GM19438 (cell line): ENCODE data around the gene AP2A1.

ENCODE experiments used
- ATAC-seq: cut with Tn5 transposase; IDR thresholded peaks from one replicate; pipeline ENCODE4 v1.9.1; 2021; ENCODE audit warnings: low read depth; ENCODE audit not compliant: unreplicated experiment

Gene AP2A1

DNA sequence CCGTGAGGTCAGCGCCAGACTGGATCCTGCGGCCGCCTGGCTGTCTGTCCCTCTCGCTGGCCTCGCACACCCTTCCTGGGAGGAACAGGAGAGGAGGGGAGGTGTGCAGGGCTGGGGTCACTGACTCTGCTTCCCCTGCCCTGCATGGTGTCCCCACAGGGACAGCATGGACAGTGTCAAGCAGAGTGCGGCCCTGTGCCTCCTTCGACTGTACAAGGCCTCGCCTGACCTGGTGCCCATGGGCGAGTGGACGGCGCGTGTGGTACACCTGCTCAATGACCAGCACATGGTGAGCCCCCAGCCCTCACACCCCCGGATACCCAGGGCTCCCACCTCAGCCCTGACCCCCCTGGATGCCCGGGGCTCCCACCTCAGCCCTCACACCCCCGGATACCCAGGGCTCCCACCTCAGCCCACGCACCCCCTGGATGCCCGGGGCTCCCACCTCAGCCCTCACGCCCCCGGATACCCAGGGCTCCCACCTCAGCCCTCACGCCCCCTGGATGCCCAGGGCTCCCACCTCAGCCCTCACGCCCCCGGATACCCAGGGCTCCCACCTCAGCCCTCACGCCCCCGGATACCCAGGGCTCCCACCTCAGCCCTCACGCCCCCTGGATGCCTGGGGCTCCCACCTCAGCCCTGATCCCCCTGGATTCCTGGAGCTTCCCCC lies 25.1 kb downstream of the AP2A1 start:
- ATAC-seq, result no peak

DNA sequence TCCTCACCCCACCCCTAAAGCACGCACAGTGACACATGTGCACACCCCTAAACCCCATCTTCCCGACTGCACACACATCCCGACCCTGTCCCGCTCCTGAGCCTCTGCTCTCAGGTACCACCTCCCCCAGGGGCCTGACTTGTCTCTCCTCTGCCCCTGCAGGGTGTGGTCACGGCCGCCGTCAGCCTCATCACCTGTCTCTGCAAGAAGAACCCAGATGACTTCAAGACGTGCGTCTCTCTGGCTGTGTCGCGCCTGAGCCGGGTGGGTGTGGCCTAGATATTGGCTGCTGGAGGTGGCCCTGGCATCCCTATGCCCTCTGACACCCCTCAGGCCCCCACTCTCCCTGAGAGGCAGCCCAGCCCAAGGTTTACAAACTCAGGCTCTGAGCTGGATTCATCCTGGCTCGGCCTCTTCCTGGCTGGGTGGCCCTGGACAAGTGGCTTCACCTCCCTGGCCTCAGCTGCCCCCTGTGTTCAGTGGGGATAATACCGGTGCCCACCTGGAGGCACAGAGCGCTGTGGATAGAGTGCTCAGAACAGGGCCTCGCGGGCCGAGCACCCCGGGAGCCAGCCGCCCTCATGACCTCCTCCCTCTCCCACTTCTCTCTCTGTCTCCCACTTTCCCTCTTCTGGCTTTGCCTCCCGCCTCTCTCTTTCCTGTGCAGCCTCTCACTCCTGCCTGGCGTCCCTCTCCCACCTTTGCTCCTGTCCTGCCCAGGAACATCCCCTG lies 26.2 kb downstream of the AP2A1 start:
- ATAC-seq, result no peak

DNA sequence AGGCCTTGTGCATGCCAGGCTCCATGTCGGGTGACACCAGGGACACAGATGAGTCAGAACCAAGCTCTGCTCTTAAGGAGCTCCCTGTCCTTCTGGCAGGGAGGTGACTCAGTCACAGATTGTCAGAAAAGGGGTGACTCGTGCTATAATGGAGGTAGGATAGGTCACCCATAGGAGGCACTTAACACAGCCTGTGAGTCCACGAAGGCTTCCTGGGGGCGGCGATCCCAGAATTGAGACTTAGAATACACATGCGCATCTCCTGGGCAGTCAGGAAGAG lies 26.7 kb downstream of the AP2A1 start:
- no peak for ATAC-seq

DNA sequence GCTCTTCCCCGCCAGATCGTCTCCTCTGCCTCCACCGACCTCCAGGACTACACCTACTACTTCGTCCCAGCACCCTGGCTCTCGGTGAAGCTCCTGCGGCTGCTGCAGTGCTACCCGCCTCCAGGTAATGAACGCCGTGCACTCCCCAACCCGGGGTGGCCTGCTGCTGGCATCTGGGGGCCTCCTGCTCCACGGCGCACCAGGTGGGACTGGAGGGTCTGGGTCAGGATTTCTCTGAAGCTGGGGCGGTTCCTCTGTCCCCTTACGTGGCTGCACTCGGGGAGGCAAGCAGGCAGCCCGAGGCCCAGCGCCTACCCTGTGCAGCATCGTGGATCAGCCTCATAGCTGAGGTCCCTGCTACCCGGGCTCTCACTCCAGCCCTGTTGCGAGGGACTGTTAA lies 28.8 kb downstream of the AP2A1 start:
- ATAC-seq, result no peak

DNA sequence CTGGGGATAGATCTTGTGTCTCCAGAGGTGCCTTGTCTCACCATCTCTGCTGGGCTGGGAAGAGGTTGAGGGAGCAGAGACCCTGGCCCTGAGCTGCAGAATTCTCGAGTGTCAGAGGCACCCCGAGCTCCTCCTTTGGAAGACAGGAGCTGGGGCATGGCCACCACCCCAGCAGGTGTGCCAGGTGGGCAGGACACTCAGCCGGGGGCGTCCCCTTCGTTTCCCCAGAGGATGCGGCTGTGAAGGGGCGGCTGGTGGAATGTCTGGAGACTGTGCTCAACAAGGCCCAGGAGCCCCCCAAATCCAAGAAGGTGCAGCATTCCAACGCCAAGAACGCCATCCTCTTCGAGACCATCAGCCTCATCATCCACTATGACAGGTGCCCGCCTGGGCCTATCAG lies 31.8 kb downstream of the AP2A1 start:
- no peak for ATAC-seq

DNA sequence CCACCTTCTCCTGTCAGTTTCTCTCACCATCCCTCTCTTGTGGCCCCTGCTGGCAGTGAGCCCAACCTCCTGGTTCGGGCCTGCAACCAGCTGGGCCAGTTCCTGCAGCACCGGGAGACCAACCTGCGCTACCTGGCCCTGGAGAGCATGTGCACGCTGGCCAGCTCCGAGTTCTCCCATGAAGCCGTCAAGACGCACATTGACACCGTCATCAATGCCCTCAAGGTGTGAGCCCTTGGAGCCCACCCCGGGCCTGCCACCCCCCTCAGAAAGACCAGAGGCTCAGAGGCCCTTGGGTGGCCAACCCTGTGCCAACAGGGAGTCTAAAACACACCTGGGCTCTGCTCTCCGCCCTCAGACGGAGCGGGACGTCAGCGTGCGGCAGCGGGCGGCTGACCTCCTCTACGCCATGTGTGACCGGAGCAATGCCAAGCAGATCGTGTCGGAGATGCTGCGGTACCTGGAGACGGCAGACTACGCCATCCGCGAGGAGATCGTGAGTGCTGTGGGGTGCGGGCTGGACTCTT lies 32.5 kb downstream of the AP2A1 start:
- ATAC-seq, result no peak

DNA sequence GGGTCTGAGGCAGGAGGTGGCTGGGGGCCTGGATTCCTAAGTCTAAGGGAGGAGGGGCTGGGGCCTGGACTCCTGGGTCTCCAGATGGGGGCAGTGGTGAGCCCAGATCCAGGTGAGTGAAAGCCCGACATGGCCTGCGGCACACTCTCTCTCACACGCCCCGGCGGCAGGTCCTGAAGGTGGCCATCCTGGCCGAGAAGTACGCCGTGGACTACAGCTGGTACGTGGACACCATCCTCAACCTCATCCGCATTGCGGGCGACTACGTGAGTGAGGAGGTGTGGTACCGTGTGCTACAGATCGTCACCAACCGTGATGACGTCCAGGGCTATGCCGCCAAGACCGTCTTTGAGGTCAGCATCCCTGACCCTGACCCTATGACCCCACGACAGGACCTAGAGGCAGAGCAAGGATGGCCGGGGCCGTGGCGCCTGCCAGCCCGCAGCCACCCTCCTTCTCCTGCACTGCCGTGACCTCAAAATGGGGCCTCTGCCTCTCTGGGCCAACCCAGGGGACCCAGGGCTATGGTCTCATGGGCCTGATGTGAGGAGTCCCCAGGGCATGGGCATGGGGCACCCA lies 33.1 kb downstream of the AP2A1 start:
- no peak for ATAC-seq

DNA sequence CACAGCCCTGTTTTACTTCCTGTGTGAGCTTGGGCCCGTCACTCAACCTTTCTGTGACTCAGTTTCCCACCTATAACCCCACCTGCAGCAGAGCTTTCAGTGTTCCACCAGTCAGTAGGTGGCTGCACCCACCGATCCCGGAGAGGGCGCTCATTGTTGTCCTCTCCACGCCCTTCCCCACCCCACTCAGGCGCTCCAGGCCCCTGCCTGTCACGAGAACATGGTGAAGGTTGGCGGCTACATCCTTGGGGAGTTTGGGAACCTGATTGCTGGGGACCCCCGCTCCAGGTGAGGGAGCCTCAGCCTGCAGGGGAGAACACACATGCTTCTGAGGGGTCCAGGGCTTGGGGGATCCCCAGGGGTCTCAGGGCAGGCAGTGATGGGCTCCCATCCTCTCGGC lies 34.0 kb downstream of the AP2A1 start:
- no peak for ATAC-seq

DNA sequence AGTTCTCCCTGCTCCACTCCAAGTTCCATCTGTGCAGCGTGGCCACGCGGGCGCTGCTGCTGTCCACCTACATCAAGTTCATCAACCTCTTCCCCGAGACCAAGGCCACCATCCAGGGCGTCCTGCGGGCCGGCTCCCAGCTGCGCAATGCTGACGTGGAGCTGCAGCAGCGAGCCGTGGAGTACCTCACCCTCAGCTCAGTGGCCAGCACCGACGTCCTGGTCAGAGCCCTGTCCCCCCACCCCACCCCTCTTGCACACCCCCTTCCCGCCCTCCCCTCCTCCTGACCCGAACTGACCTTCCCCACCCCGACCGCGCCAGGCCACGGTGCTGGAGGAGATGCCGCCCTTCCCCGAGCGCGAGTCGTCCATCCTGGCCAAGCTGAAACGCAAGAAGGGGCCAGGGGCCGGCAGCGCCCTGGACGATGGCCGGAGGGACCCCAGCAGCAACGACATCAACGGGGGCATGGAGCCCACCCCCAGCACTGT lies 34.6 kb downstream of the AP2A1 start:
- ATAC-seq, result no peak

DNA sequence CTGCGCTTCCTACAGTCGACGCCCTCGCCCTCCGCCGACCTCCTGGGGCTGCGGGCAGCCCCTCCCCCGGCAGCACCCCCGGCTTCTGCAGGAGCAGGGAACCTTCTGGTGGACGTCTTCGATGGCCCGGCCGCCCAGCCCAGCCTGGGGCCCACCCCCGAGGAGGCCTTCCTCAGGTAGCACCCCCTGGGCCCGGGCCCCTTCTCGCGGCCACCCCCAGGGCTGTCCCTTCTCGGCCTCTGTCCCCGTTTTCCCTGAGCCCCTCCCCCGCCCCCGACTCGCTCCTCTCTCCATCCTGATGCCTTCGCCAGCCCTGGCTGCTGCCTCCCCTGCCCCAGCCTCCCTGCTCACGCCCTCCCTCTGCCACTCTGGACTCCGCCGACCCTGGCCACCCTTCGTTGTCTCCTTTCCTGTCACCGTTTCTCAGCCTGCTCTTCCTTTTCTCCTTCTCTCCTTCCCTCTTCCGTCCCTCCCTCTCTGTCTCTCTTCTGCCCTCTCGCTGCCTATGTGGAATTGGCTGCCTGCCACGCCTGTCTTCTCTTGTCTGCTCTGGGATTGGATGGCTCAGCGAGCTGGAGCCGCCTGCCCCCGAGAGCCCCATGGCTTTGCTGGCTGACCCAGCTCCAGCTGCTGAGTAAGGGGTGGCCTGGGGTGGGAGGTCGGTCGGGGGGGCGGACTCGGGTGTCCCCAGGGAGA lies 35.3 kb downstream of the AP2A1 start:
- ATAC-seq, result no peak

DNA sequence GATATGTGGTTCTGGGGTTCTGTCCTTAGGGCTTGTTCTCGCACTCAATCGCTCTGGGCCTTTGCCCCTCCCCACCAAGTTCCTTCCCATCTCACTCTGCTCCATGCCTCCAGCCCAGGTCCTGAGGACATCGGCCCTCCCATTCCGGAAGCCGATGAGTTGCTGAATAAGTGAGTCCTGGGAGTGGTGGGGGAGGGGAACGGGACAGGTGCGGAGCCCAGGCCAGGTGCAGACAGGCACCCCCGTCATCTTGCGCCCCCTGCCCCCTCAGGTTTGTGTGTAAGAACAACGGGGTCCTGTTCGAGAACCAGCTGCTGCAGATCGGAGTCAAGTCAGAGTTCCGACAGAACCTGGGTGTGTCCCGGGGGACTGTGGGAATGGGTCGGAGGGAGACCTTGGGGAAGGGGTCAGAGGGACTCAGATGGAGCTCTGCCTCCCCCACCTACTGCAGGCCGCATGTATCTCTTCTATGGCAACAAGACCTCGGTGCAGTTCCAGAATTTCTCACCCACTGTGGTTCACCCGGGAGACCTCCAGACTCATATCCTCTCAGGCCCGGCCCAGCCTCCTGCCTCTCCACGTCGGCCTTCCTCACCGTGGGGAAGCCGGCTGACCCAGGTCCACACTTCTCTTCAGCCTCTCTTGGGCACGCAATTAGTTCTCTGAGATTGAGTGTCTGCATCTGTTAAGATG lies 36.2 kb downstream of the AP2A1 start:
- no peak for ATAC-seq

DNA sequence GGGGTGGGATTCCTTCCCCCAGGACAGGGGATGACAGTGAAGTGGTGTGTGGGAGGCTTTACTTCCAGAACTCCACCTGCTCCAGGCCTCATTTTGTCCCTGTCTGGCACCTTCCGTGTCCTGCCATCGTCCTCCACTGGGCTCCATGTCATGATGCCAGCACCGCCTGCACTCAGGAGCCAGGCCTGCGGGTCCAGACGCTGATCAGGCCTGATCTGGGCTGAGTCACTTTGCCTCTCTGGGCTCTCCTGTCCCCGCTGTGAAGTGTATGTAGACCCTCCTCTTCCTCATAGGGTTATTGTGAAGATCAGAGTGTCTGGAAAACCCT lies 36.7 kb downstream of the AP2A1 start:
- no peak for ATAC-seq

DNA sequence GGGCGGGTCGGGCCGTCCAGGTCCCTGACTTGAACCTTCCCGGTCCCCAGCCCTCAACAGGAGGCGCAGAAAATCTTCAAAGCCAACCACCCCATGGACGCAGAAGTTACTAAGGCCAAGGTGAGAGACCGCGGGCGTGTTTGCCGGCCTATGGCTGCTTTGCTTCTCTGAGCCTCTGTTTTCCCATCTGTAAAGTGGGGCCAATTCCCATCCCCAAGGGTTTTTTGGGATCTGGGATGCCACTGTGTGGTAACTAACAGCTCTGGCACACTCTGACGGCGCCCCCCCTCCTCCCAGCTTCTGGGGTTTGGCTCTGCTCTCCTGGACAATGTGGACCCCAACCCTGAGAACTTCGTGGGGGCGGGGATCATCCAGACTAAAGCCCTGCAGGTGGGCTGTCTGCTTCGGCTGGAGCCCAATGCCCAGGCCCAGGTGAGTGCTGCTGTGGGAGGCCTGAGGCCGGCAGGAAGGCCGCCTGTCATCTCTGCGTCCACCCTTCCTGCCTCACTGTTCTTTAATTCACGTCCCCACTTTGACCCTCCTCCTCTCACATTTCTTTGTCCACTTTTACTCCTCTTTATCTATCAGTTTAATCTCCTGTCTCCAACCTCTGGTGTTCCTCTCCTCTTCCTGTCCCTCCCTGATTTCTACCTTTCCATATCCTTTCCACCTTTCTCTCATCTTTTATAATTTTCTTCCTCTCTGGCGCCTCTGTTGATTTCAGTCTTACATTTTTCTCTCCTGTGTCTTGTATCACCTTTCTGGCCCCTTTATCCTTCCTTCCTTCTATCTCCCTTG lies 39.2 kb downstream of the AP2A1 start:
- no peak for ATAC-seq

DNA sequence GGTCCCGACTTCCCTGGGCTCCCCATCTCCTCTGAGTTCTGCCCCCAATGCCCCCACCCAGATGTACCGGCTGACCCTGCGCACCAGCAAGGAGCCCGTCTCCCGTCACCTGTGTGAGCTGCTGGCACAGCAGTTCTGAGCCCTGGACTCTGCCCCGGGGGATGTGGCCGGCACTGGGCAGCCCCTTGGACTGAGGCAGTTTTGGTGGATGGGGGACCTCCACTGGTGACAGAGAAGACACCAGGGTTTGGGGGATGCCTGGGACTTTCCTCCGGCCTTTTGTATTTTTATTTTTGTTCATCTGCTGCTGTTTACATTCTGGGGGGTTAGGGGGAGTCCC lies 39.8 kb downstream of the AP2A1 start:
- ATAC-seq, result no peak

DNA sequence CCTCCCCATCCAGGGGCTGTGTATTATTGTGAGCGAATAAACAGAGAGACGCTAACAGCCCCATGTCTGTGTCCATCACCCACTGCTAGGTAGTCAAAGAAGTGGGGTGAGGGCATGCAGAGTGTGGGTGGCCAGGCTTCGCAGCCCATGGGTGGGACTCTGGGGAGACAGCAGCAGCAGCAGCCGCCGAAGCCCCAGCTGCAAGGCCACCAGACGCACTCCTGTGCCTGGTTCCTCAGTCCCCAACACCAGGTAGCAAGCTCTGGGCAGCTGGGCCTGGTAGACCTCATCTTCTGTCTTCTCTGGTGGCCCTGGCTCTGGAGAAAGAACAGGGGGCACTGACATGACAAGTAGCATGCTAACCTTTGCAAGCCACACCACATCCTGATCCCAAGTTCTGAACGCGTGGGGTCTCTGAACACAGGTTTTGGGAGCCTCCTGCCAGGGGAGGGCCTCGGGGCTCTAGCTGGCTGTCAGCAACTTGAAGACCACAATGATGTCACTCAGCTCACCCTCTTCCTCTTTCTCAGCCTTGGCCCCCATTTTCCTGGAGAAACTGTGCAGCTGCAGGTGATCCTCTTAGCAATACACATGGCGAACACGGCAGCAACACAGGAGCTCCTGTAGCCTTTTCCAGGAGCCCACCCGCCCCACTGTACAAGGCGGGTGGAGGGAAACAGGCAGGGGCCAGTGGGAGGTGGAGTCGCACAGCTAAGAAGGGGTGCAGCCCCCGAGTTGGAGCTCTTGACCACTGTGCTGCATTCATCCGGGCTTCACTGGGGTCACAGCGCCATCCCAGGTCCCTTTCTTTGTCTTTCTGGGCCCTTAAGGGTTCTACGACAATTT lies 40.5 kb downstream of the AP2A1 start:
- no peak for ATAC-seq

DNA sequence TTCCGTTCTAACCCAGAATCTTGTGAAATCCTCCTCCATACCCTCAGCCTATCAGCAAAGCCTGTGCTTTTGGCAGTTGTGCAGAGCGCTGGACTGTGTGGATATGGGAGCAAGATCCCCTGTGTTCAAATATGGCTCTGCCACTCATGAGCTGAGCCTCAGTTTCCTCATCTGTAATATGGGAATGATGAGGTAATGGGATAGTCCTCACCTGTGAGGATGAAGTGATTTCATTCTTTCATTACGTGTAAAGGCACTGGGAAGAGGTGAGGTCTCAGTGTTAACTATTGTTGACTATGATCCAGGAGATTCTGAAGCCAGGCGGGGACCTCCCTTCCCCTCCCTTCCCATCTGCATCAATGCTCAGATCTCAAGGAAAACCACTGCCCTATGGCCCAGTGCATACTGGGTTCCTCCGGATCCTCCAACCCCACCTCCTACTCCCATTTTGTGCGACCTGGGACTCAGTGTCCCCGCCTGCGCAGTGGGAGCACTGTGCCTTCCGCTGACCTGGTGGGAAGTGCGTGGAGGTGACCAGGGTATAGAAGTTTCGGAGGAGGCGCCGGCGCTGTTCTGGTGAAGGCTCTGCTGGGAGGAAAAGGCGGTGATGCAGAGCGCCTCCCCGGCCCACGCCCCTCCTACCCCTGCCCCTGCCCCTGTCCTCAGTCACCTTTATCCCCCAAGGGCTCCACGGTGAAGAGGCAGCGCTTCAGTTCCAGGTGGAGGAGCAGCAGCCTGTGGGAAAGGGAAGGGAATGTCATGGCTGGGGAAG lies 41.3 kb downstream of the AP2A1 start:
- ATAC-seq, result no peak

DNA sequence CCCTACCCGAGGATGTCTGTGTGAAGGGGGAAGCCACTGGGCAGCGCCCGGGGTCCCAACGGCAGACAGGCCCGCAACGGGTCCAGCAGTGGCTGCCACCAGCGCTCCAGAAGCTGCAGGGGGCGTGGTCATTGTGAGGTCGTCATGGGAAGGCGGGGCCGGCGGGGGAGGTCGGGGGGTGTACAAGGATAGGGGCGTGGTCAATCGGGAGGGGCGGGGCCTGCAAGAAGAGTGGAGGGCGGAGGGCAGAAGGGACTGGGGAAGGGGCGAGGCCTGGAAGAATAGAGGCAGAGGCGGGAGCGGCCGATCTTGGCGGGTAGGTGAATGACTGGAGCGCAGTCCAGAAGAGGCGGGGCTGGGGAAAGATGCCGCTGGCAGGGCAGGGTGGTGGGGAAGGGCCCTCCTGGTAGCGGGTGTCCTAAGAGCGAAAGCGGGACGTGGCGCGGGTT lies 41.9 kb downstream of the AP2A1 start:
- no peak for ATAC-seq

DNA sequence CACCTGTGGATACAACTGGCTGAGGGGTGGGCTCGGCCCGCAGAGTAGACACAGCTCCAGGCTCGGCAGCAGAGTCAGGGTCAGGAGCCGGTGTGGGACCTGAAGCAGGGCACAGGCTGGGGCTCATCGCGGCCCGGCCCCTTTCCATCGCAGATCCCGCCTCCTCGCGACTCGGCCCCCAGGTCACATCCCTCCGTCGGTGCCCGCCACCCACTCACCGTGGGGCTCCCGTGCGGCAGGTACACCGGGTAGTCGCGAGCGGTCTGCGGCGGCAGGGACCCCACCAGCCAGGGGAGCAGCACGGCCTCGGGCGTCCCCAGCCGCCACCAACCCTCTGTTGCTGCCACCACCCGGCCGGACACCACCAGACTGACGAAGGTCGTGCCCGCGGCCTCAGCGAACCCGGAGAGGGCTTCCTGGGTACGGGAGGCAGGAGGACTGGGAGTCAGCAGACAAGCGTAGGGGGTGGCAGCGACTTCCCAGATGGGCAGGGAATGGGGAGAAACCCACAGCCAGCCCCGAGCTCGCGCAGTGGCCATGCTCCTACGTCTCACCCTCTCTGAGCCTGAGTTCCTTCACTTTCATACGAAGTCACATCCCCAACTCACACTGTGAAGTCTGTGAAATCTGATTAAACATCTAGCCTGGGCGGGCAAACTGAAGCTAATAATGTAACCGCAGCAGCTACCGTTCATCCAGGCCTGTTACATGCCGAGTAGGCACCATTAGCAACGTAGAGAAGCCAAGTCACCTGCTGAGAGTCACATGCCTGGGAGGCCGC lies 42.5 kb downstream of the AP2A1 start:
- no peak for ATAC-seq
